Fibroblast of villous mesenchyme (primary cell): ENCODE data around the gene CD2AP. TPM values are rescaled to one million over a fixed set of nuclear protein-coding genes. Genes with fewer than 3 reads are reported as not detected.

ENCODE experiments used
- DNase-seq: peaks from one replicate; pipeline ENCODE4 v3.0.0-alpha.2; 2010; ENCODE audit warnings: low read depth
- H3K4me3 ChIP-seq: 2 replicates; pipeline ENCODE4 v1.5.1; 2011; ENCODE audit warnings: low read depth, mild to moderate bottlenecking, low read length
- total RNA-seq: library from RNA; depleted of rRNA; stranded (reverse); fragments of >200 nt; gene quantifications from 2 replicates; pipeline ENCODE4 v1.2.3, GENCODE V29; 2012
- TF ChIP-seq, protein P1 (sequence below): IDR thresholded peaks from 2 replicates; pipeline ENCODE4 v1.5.1; 2012; ENCODE audit warnings: low read depth, mild to moderate bottlenecking, low read length; ENCODE audit not compliant: insufficient read depth

Gene CD2AP
- total RNA-seq, 1 donor = 41.0 TPM

DNA sequence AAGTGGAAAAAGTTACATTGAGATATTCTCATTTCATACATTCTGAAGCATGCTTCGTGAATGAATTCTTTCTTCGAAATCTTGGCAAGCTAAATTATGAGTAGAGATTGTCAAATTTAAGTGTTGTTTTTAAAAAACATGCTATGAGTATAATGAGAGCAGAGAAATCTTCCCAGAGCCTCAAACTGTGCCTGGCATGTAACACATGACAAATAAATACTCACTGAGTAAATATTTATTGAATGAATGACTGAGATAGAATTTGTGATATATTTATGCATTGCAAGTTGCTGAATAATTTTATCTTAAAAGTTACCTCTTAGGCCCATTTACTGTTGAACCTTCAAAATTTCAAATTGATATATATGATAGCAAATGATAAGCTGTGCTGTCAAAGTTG lies 24.7 kb upstream of the CD2AP start:
- no peak for DNase-seq
- TF ChIP-seq, protein P1, sequence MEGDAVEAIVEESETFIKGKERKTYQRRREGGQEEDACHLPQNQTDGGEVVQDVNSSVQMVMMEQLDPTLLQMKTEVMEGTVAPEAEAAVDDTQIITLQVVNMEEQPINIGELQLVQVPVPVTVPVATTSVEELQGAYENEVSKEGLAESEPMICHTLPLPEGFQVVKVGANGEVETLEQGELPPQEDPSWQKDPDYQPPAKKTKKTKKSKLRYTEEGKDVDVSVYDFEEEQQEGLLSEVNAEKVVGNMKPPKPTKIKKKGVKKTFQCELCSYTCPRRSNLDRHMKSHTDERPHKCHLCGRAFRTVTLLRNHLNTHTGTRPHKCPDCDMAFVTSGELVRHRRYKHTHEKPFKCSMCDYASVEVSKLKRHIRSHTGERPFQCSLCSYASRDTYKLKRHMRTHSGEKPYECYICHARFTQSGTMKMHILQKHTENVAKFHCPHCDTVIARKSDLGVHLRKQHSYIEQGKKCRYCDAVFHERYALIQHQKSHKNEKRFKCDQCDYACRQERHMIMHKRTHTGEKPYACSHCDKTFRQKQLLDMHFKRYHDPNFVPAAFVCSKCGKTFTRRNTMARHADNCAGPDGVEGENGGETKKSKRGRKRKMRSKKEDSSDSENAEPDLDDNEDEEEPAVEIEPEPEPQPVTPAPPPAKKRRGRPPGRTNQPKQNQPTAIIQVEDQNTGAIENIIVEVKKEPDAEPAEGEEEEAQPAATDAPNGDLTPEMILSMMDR = no peak
- no peak overlapping the region for H3K4me3 ChIP-seq

DNA sequence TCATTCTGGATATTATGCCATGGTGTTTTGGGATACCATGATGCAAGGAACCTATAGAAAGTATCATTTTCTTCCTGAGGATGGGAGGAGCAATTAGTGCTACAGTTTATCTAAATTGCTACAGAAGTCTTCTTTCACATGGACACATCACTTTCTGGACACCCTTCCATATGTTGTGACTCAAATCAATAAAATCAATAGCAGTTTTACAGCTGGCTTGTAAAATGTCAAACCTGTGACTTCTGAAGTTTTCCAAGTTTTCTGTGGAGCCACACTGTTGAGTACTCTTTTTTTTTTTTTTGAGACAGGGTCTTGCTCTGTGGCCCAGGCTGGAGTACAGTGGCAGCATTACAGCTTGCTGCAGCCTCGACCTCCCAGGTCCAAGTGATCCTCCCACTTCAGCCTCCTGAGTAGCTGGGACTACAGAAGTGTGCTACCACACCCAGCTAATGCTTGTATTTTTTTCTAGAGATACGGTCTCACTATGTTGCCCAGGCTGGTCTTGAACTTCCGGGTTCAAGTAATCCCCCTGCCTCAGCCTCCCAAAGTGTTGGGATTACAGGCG lies 24.1 kb upstream of the CD2AP start:
- no peak for DNase-seq
- H3K4me3 ChIP-seq = no peak overlapping the region
- TF ChIP-seq, protein P1 = no peak

DNA sequence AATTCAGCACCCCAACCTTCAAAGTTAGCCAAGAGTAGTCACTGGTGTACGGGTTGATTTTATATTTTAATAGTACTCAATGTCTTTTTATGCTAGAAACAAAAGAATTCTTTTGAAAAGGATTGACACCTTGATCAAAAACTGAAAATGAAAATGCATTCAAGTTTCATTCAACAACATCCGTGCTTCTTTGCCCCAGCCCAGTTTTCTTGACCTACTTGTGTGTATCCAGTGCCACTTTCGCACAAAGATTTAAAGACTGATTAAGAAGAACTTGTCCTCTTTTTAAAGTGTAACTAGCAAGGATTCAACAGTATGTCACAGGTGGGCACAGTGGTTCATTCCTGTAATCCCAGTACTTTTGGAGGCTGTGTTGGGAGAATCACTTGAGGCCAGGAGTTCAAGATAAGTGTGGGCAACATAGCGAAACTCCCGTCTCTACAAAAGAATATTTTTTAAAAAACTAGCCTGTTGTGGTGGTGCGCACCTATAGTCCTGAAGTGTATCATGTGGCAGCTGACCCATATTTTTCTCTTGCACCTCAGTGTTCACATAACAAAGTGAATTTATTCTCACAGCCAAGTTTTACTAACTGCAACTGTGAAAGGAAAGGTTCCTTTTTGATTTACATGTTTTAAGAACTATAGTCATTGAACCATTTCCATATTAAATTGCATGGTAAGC lies 22.7 kb upstream of the CD2AP start:
- H3K4me3 ChIP-seq = no peak overlapping the region
- DNase-seq = no peak
- TF ChIP-seq, protein P1 = no peak

DNA sequence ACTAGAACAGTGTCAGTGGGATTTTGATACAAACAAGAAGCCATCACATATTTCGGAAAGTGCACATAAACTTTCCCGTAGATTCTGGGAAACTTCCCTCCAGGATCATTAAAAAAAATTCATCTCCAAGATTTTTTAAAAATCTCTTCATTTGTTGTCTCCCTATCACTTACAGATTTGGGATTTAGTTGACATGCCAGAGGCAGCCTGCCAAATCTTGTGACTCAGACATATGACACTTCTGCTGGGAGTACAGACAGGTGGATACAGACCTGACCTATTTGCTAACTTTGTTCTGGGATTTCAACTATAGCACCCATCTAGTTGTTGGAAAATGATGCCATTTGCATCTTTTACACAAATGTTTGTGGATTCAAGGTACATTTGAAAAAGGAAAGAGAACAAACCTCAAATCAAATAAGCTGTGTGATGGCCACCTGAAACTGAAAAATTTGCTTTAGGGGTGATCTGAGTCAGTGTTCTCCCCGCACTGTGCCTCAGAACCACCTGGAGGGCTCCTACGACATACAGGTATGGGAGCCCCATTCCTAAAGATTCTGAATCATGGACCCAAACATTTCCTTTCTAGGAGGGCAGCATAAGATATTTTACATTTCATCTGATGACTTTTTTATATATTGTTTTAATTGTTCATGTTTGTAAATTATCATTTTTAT lies 21.9 kb upstream of the CD2AP start:
- TF ChIP-seq, protein P1 = no peak
- no peak overlapping the region for H3K4me3 ChIP-seq
- DNase-seq = no peak

DNA sequence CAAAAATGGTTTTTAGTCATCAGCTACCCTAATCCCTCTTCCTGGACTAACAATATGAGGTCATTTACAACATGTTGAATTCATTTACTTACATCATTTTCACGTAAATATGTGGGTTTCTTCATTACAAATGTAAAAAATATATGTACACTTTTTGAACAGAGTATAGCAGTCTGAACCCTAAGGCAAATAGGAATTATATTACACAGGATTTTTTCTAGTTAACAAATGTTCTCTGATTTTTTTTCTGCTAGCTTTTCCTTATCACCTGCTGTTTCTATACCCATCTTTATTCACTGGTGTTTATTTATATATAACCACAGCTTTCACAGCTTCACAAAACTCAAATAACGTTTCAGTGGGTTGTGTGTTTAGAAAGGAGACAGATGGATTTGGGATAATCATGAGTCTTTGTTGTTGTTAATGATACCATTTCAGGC lies 21.0 kb upstream of the CD2AP start:
- DNase-seq = no peak
- TF ChIP-seq, protein P1 = no peak
- H3K4me3 ChIP-seq = no peak overlapping the region

DNA sequence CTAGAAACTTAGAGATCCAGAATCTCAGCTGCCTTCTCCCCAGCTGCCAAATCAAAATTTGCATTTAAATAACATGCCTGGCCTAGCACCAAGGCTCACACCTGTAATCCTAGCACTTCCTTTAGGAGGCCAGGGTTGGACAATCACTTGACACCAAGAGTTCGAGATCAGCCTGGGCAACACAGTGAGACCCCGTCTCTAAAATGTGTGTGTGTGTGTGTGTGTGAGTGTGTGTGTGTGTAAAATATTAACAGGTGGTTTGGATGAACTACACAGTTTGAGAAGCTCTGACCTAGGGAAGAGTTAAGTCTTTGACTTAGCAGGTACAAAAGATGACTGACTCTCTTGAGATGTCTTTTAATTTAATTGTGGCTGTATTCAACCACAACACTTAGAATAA lies 20.2 kb upstream of the CD2AP start:
- no peak for DNase-seq
- TF ChIP-seq, protein P1 = no peak
- no peak overlapping the region for H3K4me3 ChIP-seq
